COR-L47 (cell line): ENCODE measurements around the gene EIF5.

ENCODE experiments used
- DNase-seq: peaks from one replicate; lab custom pipeline; 2025; lab: John Stamatoyannopoulos, UW

EIF5 gene

DNA sequence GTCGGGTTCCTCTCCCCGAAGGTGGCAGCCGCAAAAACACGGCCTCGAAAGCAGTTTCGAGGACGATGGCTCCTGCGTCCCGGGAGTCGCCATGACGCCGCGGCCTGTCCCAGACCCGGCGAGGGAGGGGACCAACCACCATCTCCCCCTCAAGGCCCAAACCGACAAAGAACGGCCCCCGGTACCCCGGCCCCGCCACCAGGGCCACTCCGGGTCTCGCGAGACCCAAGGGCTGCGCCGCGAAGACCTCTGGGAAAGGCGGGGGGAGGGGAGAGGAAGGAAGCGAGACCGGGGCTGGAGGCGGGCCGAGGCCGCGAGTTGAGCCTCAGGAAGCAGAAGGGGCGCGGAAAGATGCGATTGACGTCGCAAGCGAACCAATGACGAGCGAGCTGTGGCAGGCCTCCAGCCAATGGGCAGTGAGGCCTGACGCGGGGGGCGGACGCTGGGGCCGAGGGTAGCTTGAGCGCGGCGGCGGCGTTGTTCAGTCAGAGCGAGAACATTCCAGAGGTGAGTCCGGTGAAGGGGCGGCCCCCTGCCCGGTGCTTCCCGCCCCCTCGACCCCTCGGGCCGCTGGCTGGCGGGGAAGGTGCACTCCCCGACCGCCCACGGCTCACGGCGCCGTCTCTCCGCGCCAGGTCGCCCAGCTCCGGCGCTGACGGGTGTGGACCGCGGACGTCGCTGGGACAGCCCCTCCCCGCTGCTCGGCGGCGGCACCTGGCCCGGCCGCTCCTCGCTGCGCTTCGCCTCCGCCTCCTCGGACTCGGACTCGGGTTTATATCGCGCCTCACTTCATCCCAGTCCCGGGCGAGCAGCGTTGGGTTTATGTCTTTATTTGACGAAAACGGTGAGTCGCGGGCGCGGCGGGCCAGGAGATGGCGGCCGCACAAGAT is at the start of gene EIF5:
Gene EIF5, plus strand, starts transcription at position 484 of the 890 bp plus-strand sequence. CDS start 1,624 bp downstream, outside the sequence.
- peak; percentile 100 for DNase-seq

DNA sequence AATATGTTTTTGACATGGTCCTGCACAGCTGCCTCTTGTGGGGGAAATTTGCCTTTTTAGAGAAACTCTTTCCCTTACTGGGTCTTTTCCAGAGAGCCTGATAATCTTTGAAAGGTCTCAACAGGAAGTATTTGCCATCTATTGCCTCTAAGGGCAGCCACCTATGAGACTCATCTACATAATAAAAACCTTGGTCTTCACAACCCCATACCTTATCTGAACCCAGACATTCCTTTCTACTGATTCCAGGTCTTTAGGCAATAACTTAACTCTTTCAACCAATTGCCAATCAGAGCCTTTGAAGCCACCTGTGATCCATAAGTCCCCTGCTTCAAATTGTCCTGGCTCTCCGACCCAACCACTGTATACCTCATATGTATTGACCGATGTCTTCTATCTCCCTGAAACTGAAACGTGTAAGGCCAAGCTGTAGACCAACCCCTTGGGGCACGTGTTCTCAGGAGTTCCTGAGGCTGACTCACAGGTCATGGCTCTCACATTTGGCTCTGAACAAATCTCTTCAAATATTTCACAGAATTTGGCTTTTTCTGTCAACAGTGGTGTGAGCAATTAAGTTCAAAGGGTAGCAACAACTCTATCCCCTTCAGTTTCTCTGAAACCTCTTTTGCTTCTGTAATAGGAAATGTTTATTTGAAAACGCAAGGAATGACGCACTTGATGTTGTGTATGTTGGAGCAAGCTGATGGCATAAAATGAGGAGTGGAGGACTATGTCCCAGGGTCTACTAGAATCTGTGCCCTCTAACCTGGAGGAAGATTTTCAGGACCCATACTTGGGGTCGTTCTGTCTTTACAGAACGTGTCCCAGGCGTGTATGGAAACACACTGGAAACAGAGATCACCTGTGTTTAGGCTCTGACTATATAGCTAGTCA is 49.2 kb upstream of the EIF5 start:
- DNase-seq = no peak

DNA sequence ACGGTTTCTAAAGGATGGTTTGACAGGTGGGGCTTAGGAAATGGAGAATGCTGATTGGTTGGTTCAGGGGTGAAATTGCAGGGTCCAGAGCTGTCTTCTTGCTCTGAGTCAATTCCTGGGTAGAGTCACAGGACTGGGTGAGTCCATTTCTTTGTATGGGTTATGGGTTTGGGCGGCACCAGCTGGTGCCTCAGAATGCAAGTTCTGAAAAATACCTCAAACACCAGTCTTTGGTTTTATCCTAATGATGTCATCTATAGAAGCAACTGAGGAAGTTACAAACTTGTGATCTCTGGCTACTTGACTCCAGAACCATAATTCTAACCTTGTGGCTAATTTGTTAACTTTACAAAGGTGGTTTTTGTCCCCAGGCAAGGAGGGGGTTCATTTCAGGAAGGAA is 47.6 kb upstream of the EIF5 start:
- DNase-seq = no peak

DNA sequence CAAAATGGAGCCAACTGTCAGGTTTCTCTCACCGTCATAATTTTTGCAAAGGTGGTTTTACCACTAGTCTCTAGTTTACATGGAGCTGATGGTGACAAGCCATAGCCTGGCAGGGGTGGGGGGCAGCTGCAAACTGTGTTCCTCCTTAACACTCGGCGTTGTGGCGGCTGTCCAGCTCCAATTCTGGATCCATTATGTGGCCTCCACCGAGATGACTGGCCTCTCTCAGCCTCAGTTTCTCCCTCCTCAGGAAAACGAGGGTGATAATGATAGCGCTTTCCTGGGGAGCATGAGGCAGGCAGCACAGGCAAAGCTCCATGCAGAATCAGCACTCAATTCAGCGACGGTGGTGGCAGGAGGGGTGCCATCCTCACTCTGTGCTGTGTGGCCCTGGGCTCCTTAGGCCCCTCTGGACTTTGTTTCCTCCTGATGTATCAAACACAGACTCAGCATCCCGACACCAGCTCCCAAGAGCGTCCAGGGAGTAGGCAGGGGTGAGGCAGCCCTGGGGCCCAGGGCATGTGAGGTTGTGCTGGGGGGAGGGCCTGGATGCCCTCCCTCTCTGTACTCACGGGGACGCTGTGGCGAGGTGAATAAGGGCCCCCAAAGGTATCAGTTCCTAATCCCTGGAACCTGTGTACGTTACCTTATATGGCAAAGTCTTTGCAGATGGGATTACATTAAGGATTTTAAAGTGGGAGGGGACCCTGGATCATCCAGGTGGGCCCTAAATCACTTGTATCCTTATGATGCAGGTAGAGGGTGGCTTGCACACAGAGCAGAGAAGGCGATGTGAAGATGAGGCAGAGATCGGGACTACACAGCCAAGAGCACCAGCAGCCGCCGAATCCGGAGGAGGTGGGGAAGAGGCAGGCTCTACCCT is 46.8 kb upstream of the EIF5 start:
- DNase-seq = no peak

DNA sequence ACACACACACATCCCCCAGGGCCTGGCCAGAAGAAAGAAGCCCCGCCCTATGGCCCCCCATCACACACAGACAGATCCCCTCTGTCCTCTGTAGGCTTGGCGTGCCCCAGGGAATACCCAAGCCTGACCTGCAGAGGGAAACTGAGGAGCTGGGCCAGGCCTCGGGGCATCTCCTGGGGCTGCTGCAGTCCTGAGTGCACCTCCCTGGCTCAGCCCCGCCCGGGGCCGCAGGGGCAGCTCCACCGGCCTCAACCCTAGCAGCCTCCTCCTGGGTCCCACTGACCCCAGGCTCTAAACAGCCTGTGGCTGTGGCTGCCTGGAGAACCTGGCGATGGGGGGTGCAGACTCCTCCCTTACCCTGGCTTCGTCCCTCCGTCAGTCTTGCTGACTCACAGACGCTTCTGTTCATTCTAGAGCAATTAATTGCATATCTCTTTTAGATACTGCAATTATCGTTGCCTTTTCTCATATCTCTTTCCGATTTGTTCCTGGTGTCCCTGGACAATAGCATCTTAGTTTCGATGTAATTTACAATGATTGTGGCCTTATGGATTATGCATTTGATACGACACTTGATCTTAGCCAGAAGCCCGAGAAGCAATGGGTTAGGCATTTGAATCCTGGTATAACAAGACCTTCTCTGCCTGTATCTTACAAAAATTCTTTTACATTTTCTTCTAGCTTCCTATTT is 45.8 kb upstream of the EIF5 start:
- DNase-seq = no peak

DNA sequence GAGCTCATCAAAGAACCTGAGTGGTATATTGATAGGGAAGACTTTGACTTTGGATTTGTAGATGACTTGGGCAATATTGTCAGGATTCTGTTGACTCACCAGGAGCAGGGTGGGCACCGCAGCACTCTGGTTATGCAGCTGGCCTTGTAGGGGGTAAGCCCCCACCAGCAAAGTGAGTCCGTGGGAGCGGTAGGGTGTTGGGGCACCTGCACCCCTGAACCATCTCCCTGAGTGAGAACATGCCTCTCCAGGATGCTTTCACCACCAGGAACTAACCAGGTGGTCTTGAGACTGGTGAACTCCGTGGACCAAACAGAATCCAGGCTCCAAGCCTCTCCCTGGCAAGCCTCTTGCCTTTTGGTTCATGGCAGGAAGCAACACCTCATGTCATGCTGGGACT is 44.0 kb upstream of the EIF5 start:
- no peak for DNase-seq

DNA sequence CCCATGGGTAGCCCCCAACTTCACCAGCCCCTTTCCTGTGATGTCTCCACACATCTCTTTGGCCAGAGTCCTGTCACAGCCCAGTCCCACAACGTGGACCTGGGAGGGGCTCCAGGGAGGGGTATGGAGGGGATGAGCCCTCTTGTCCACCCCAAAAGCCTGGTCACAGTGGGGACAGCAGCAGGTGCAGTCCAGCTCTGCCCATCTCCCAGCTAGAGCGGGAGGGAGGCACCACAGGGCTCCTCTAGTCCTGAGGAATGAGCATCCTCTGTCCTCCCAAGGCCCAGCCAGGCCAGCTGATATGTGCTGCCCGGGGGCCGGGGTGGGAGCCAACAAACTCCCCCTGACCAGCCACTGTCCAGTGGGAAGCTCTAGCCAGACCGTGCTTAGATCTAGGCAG is 43.5 kb upstream of the EIF5 start:
- DNase-seq = no peak

DNA sequence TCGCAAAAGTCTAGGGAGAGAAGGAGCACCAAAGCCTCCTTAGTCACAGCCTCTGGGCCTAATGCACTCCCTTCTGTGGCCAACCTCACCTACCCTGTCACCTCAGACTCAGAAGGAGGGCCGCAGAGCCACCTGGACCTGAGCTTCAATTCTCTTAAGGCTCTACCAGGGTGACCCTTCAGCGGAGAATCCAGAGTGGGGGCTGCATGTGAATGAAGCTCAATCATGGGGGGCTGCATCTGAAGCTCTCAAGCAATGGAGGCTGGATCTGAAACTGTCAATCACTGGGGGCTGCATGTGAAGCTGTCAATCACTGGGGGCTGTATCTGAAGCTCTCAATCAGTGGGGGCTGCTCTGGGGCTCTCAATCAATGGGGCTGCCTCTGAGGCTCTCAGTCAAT is 43.1 kb upstream of the EIF5 start:
- DNase-seq = no peak

DNA sequence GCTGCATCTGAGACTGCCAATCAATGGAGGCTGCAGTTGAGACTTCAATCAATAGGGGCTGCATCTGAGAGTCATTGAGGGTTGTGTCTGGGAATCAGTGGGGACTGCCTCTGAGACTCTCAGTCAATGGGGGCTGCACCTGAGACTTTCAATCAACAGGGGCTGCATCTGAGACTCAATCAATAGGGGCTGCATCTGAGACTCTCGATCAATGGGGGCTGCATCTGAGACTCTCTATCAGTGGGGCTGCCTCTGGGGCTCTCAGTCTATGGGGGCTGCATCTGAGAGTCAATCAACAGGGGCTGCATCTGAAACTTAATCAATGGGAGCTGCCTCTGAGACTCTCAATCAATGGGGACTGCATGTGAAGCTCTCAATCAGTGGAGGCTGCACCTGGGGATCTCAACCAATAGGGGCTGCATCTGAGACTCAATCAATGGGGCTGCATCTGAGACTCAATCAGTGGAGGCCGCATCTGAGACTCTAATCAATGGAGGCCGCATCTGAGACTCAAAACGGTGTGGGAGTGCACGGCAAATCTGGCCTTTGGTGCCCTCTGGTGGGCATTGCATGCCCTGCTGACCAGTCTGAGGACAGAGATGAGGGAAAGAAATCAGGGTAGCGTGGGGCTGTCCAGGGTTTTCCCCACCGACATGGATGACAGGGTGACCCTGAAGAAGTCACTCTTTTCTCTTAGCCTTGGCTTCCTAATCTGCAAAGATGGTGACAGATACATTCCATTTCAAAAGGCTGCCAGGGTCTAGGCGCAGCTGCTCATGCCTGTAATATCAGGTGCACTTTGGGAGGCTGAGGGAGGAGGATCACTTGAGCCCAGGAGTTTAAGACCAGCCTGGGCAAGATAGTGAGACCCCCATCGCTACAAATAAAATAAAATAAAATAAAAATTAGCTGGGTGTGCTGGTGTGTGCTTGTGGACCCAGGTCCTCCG is 41.3 kb upstream of the EIF5 start:
- DNase-seq = peak; percentile 74

DNA sequence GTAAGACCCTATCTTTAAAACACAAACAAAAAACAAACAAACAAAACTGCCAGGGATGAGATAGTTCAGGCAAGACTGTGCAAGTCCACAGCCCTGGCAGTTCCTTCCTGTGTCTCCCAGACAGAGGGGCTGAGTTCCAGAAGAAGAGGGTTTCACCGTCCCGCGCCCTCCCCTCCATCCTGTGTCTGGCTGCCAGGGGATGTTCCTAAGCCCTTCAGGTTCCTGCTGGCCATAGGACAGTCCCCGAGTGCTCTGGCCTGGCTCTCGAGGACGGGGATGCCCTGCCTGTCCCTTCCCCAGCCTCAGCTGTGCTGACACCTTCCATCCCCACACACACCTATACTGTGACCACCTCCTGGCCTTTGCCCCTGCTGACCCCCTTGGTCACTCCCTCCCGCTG is 40.6 kb upstream of the EIF5 start:
- DNase-seq = no peak

DNA sequence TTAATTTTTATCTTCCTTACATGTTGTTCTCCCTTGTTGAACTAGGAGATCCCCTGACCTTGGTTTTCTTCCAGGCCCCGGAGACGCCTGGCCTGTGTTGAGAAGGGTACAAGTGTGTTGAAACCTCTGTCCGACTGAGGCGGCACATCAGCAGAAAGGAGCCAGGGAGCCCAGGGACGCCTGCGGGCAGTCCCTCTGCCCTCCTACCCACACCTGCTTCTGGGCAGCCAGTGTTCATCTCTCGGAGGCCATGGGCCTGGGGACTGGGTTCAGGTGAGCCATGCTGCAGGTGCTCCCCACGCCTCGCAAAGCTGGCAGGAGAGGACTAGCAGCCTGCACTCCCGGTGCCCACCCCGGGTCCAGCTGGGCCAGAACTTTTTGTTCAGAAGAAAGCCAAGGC is 39.9 kb upstream of the EIF5 start:
- no peak for DNase-seq

DNA sequence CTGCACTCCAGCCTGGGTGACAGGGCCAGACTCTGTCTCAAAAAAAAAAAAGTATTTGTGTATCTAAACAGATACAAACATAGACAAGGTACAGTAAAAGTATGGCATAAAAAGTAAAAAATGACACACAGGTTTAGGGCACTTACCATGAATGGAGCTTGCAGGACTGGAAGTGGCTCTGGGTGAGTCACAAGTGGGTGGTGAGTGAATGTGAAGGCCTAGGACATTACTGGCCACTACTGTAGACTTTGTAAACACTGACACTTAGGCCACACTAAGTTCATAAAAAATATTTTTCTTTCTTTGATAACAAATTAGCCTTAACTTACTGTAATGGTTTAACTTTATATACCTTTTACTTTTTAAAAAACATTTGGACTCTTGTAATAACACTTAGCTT is 38.0 kb upstream of the EIF5 start:
- no peak for DNase-seq

DNA sequence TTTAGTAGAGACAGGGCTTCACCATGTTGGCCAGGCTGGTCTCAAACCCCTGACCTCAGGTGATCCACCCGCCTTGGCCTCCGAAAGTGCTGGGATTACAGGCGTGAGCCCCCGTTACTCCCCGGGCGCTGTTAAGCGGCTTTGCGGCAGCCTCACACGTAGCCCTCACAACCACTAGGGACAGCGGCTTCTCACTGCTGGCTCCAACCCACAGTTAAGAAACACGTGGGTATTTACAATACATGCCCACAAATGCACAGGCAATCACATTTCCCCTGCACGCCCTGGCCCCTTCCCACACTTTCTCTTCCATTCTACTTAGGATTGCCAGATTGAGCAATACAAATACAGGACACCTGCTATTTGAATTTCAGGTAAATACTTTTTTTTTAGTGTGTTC is 37.0 kb upstream of the EIF5 start:
- peak; percentile 18 for DNase-seq

DNA sequence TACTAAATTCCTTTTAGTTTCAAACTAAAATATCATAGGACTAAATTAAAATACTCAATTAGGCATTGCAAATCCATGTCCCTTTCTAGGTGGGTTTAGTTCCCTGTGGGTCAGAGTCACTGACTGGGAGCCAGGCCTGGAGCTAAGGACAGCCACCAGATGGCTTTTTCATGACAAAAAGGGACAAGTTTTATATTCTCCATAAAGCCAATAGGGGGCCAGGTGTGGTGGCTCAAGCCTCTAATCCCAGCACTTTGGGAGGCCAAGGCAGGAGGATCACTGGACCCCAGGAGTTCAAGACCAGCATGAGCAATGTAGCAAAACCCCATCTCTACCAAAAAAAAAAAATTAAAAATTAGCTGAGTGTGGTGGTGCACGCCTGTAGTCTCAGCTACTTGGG is 35.4 kb upstream of the EIF5 start:
- no peak for DNase-seq

DNA sequence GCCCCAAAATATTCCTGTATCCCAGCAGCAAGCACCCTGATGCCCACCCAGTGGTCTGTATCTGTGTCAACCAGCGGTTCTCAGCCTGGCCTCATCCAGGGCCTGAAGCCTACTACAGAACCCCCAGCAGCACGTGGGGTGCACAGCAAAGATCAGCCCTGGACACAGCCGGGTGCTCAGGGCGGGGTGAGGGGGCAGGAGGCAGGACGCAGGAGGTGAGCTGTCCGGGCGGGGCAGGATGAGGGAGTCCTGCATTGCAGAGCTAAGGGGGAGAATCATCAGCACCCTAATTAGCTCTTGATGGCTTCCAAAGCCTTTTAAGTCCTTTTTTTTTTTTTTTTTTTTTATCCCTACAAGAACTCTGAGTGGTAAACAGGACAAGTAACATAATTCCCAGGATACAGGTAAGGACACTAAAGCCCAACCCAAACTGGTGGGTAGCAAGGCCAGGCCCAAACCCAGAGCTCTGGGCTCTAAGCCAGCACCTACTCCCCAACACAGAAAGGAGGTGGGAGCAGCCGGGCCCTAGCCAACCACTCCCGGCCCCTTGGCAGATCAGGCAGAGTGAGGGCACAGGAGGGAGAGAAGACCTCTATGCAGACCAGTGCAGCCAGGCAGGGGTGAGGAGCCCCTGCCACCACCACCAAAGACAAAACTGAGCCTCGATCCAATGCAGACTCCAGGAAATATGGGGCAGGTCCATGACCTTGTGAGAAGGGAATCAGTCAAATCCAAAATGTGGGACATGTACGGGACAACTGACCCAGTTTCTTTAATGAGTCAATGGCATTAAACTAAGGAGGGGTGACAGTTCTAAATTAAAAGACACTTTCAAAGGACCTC is 32.3 kb upstream of the EIF5 start:
- DNase-seq = no peak

DNA sequence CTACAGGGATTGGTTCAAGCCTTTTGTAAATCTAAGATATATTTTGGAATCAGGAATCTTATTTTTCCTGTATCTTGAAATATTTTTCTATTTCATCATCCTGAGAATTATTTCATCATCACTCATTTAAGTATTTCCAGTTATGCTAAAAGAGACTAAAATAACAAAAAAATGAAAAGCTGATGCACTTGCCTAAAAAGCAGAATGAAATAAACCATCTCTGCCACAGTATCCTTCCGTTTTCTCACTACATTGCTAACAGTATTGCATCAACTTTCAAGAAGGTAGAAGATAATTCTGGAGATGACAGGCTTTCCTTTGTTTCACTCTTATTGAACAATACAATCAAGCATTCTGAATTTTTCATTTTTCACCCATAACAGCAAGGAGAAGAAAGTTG is 31.1 kb upstream of the EIF5 start:
- no peak for DNase-seq

DNA sequence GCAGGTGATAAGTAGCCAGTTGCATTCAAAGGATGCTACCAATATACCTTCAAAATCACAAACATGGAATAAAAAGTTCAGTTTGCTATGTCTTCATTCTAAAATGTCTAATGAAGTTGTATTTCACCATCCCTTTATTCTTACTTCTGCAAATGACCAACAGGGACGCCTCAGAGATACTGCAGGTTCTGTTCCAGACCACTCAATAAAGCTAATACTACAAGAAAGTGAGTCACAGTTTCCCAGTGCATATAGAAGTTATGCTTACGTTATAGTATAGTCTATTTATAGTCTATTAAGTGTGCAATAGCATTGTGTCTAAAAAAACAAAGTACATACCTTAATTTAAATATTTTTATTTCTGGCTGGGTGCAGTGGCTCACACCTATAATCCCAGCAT is 29.3 kb upstream of the EIF5 start:
- DNase-seq = no peak

DNA sequence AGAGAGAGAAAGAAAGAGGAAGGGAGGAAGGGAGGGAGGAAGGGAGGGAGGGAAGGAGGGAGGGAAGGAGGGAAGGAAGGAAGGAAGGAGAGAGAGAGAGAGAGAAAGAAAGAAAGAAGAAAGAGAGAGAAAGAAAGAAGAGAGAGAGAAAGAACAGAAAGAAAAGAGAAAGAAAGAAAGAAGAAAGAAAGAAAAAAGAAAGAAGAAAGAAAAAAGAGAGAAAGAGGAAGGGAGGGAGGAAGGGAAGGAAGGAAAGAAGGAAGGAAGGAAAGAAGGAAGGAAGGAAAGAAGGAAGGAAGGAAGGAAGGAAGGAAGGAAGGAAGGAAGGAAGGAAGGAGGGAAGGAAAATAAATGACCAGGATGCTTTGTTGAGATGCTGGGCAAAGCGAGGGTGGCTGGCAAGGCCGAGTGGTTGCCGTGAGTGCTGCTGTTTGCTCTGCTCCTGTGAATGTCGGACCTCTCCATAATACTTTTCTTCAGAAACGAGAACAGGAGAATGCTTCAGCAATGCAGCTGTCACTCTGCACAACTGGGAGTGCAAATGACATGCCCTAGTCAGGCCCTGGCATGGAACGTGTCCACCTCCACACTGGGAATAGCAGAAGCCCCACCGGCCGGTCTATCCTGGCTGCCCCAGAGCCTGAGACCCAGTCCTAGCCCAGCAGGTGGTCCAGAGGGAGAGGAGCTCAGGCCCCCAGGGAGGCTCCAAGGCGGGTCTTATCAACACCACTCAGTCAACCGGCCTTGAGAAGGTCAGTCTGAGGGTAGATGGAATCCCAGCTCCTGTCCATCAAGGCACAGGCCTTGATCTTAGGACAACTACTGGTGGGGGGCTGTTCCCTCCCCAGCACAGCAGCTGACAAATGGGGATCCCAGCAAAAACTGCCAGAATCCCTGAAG is 25.1 kb upstream of the EIF5 start:
- DNase-seq = no peak
